Karpas-422 (cell line): Measurements from ENCODE around the gene RGS5. TPM values are rescaled to one million over a fixed set of nuclear protein-coding genes. Genes with fewer than 3 reads are reported as not detected.

ENCODE experiments used
- DNase-seq: peaks from one replicate; pipeline ENCODE4 v3.0.0-alpha.2; 2015
- H2AFZ ChIP-seq: fragments of 200-600 bp; sonication (generic); 2 replicates; pipeline ENCODE4 v1.6.1; 2014; ENCODE audit warnings: antibody characterized with exemption, low read length, mixed read lengths
- H3K27ac ChIP-seq: fragments of 200-600 bp; sonication (generic); 2 replicates; pipeline ENCODE4 v1.5.1; 2014; ENCODE audit warnings: mild to moderate bottlenecking, low read length, moderate library complexity
- H3K27me3 ChIP-seq: fragments of 200-600 bp; sonication (generic); 2 replicates; pipeline ENCODE4 v1.6.1; 2014; ENCODE audit warnings: low read length, mixed read lengths
- H3K36me3 ChIP-seq: fragments of 200-600 bp; sonication (generic); 2 replicates; pipeline ENCODE4 v1.6.1; 2014; ENCODE audit warnings: low read length, mixed read lengths; ENCODE audit not compliant: insufficient read depth
- H3K4me1 ChIP-seq: fragments of 200-600 bp; sonication (generic); 2 replicates; pipeline ENCODE4 v1.6.1; 2014; ENCODE audit warnings: mild to moderate bottlenecking, low read length, mixed read lengths
- H3K4me2 ChIP-seq: fragments of 200-600 bp; sonication (generic); 2 replicates; pipeline ENCODE4 v1.6.1; 2014; ENCODE audit warnings: low read length, low read depth, mild to moderate bottlenecking; ENCODE audit not compliant: poor library complexity, severe bottlenecking
- H3K4me3 ChIP-seq: fragments of 200-600 bp; sonication (generic); 2 replicates; pipeline ENCODE4 v1.5.1; 2014; ENCODE audit warnings: mild to moderate bottlenecking, antibody characterized with exemption, low read length, mixed read lengths
- H3K79me2 ChIP-seq: fragments of 200-600 bp; sonication (generic); 2 replicates; pipeline ENCODE4 v1.6.1; 2014; ENCODE audit warnings: mild to moderate bottlenecking, low read length, mixed read lengths
- H3K9ac ChIP-seq: fragments of 200-600 bp; sonication (generic); 2 replicates; pipeline ENCODE4 v1.6.0; 2014; ENCODE audit warnings: low read length
- H3K9me2 ChIP-seq: fragments of 200-600 bp; sonication (generic), shearing (Covaris generic); replicated peaks from 2 replicates; pipeline ENCODE4 v1.6.0; 2014; ENCODE audit warnings: mild to moderate bottlenecking, low read length, moderate library complexity; ENCODE audit not compliant: insufficient read depth
- H3K9me3 ChIP-seq: fragments of 300-700, 200-600 bp; sonication (generic); 2 replicates; pipeline ENCODE4 v1.6.1; 2014; ENCODE audit warnings: low read length, mixed read lengths
- H4K20me1 ChIP-seq: fragments of 200-600 bp; sonication (generic); 2 replicates; pipeline ENCODE4 v1.6.1; 2014; ENCODE audit warnings: mild to moderate bottlenecking, antibody characterized with exemption, low read length, low read depth; ENCODE audit not compliant: insufficient read depth
- total RNA-seq: library from RNA; depleted of rRNA; stranded (reverse); fragments of >200 nt; shearing (Covaris generic); gene quantifications from 2 replicates; pipeline ENCODE4 v1.2.3, GENCODE V29; 2014; ENCODE audit warnings: low replicate concordance

Gene RGS5
- total RNA-seq, 1 experiment from 2014 or later = 4.5 TPM

- no peaks in the 10 kb centered on the region for H4K20me1 ChIP-seq
- no peaks in the 10 kb centered on the region for H3K9me3 ChIP-seq
- no peaks in the 10 kb centered on the region for H3K4me1 ChIP-seq
- H3K9me2 ChIP-seq = no peaks in the 10 kb centered on the region
- H3K79me2 ChIP-seq = no peaks in the 10 kb centered on the region
- no peak overlapping the region for H2AFZ ChIP-seq
- H3K4me3 ChIP-seq = no peak overlapping the region
- H3K27me3 ChIP-seq = no peaks in the 10 kb centered on the region
- no peak overlapping the region for H3K9ac ChIP-seq
- H3K36me3 ChIP-seq = no peaks in the 10 kb centered on the region
- no peak overlapping the region for H3K4me2 ChIP-seq
- DNase-seq = no peak
- H3K27ac ChIP-seq = no peak overlapping the region
These were observed 96.2 kb downstream of the RGS5 start for GRCh38 chr1:163106364-163106987.

GRCh38 chr1:163104385-163105099 lies 98.2 kb downstream of the RGS5 start:
- Histone ChIP-seq H3K79me2 (no peaks in the 10 kb centered on the region), H3K27ac (no peak overlapping the region), H2AFZ (no peak overlapping the region), H3K4me1 (no peaks in the 10 kb centered on the region), H3K9me3 (no peaks in the 10 kb centered on the region), H3K27me3 (no peaks in the 10 kb centered on the region), H4K20me1 (no peaks in the 10 kb centered on the region), H3K4me2 (no peak overlapping the region), H3K36me3 (no peaks in the 10 kb centered on the region), H3K9me2 (no peaks in the 10 kb centered on the region), H3K4me3 (no peak overlapping the region), H3K9ac (no peak overlapping the region)
- no peak for DNase-seq

GRCh38 chr1:163102590-163102989 lies 100.1 kb downstream of the RGS5 start:
- no peak overlapping the region for H3K4me2 ChIP-seq
- no peak overlapping the region for H3K9ac ChIP-seq
- no peaks in the 10 kb centered on the region for H3K4me1 ChIP-seq
- no peaks in the 10 kb centered on the region for H3K79me2 ChIP-seq
- no peaks in the 10 kb centered on the region for H3K9me3 ChIP-seq
- H3K4me3 ChIP-seq = no peak overlapping the region
- H3K27ac ChIP-seq = no peak overlapping the region
- no peaks in the 10 kb centered on the region for H3K27me3 ChIP-seq
- H2AFZ ChIP-seq = no peak overlapping the region
- H3K9me2 ChIP-seq = no peaks in the 10 kb centered on the region
- H4K20me1 ChIP-seq = no peaks in the 10 kb centered on the region
- no peak for DNase-seq
- no peaks in the 10 kb centered on the region for H3K36me3 ChIP-seq

GRCh38 chr1:163095213-163095612 lies 107.5 kb downstream of the RGS5 start:
- Histone ChIP-seq H4K20me1 (no peaks in the 10 kb centered on the region), H3K27me3 (no peaks in the 10 kb centered on the region)
- DNase-seq = no peak

GRCh38 chr1:163094589-163094988 lies 108.1 kb downstream of the RGS5 start:
- Histone ChIP-seq H3K27ac (no peak overlapping the region), H3K9me2 (no peaks in the 10 kb centered on the region), H3K36me3 (no peaks in the 10 kb centered on the region), H3K9me3 (no peaks in the 10 kb centered on the region), H3K4me3 (no peak overlapping the region), H4K20me1 (no peaks in the 10 kb centered on the region), H3K27me3 (no peaks in the 10 kb centered on the region), H3K4me2 (no peak overlapping the region), H2AFZ (no peak overlapping the region), H3K9ac (no peak overlapping the region), H3K4me1 (no peaks in the 10 kb centered on the region), H3K79me2 (no peaks in the 10 kb centered on the region)
- no peak for DNase-seq

More at GRCh38 chr1:163095213-163095612, 107.5 kb downstream of the RGS5 start:
- Histone ChIP-seq H3K4me2 (no peak overlapping the region), H3K36me3 (no peaks in the 10 kb centered on the region), H3K9me3 (no peaks in the 10 kb centered on the region), H3K27ac (no peak overlapping the region), H3K4me1 (no peaks in the 10 kb centered on the region), H3K9me2 (no peaks in the 10 kb centered on the region), H3K79me2 (no peaks in the 10 kb centered on the region), H3K9ac (no peak overlapping the region), H3K4me3 (no peak overlapping the region), H2AFZ (no peak overlapping the region)

- no peak overlapping the region for H3K9ac ChIP-seq
These were observed 108.5 kb downstream of the RGS5 start for GRCh38 chr1:163094182-163094581.

GRCh38 chr1:163093579-163093978 lies 109.1 kb downstream of the RGS5 start:
- H3K27me3 ChIP-seq = no peaks in the 10 kb centered on the region
- no peaks in the 10 kb centered on the region for H3K9me3 ChIP-seq
- H3K36me3 ChIP-seq = no peaks in the 10 kb centered on the region
- no peak overlapping the region for H3K4me2 ChIP-seq
- no peaks in the 10 kb centered on the region for H3K79me2 ChIP-seq
- H3K4me3 ChIP-seq = no peak overlapping the region
- H4K20me1 ChIP-seq = no peaks in the 10 kb centered on the region
- no peak overlapping the region for H3K27ac ChIP-seq
- no peak overlapping the region for H2AFZ ChIP-seq
- H3K9ac ChIP-seq = no peak overlapping the region
- H3K4me1 ChIP-seq = no peaks in the 10 kb centered on the region
- H3K9me2 ChIP-seq = no peaks in the 10 kb centered on the region
- DNase-seq = no peak

More at GRCh38 chr1:163094182-163094581, 108.5 kb downstream of the RGS5 start:
- Histone ChIP-seq H3K27me3 (no peaks in the 10 kb centered on the region), H3K9me2 (no peaks in the 10 kb centered on the region), H3K4me3 (no peak overlapping the region), H3K79me2 (no peaks in the 10 kb centered on the region), H3K27ac (no peak overlapping the region), H4K20me1 (no peaks in the 10 kb centered on the region), H3K4me2 (no peak overlapping the region), H3K4me1 (no peaks in the 10 kb centered on the region), H3K9me3 (no peaks in the 10 kb centered on the region), H3K36me3 (no peaks in the 10 kb centered on the region), H2AFZ (no peak overlapping the region)
- no peak for DNase-seq

- no peak overlapping the region for H3K27ac ChIP-seq
- H3K9ac ChIP-seq = no peak overlapping the region
- H3K27me3 ChIP-seq = no peaks in the 10 kb centered on the region
- H4K20me1 ChIP-seq = no peaks in the 10 kb centered on the region
- H3K36me3 ChIP-seq = no peaks in the 10 kb centered on the region
- H3K4me1 ChIP-seq = no peaks in the 10 kb centered on the region
- no peak overlapping the region for H2AFZ ChIP-seq
- no peaks in the 10 kb centered on the region for H3K9me2 ChIP-seq
- H3K9me3 ChIP-seq = no peaks in the 10 kb centered on the region
- H3K4me2 ChIP-seq = no peak overlapping the region
- no peak for DNase-seq
- no peak overlapping the region for H3K4me3 ChIP-seq
- H3K79me2 ChIP-seq = no peaks in the 10 kb centered on the region
These were observed 109.5 kb downstream of the RGS5 start for GRCh38 chr1:163093169-163093568.
